ENCODE data around the gene TOM1. TPM values are rescaled to one million over a fixed set of nuclear protein-coding genes. Genes with fewer than 3 reads are reported as not detected.

TOM1 gene
- total RNA-seq, 4 donors from 2014 or later = 22.3 to 40.3 (median 34.1) TPM

DNA sequence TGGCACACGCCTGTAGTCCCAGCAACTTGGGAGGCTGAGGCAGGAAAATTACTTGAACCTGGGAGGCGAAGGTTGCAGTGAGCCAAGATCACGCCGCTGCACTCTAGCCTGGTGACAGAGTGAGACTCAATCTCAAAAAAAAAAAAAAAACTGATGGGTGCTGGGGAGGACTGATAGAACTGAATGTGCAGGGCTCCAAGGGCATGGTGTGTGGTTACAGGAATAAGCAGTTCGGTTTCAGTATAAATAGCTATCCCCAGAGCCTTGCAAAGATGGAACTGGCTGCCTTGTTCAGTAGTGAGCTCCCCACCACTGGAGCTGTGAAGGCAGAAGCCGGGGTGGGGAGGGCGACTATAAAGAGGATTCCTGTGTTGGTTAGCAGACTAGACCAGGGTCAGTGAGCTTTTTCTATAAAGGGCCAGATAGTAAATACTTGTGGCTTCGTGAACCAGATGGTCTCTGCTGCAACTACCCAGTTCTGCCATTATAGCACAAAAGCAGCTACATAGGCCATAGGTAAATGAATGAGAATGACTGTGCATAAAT lies 5.9 kb downstream of the TOM1 start:
- no peak for TF ChIP-seq POLR2A (IDR thresholded peaks at IDR 0.05)
- TF ChIP-seq EP300 (IDR thresholded peaks at IDR 0.05) = no peak
- TF ChIP-seq, protein P1, sequence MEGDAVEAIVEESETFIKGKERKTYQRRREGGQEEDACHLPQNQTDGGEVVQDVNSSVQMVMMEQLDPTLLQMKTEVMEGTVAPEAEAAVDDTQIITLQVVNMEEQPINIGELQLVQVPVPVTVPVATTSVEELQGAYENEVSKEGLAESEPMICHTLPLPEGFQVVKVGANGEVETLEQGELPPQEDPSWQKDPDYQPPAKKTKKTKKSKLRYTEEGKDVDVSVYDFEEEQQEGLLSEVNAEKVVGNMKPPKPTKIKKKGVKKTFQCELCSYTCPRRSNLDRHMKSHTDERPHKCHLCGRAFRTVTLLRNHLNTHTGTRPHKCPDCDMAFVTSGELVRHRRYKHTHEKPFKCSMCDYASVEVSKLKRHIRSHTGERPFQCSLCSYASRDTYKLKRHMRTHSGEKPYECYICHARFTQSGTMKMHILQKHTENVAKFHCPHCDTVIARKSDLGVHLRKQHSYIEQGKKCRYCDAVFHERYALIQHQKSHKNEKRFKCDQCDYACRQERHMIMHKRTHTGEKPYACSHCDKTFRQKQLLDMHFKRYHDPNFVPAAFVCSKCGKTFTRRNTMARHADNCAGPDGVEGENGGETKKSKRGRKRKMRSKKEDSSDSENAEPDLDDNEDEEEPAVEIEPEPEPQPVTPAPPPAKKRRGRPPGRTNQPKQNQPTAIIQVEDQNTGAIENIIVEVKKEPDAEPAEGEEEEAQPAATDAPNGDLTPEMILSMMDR (IDR thresholded peaks at IDR 0.05) = no peak
- TF ChIP-seq POLR2AphosphoS5 (IDR thresholded peaks at IDR 0.05) = no peak
- peaks cover 0 to 5% of the 10 kb centered on the region in 2 donors for H3K36me3 ChIP-seq
- no peaks in the 10 kb centered on the region for H3K9me3 ChIP-seq
- H3K27ac ChIP-seq = no peak overlapping the region
- no peak overlapping the region for H3K4me3 ChIP-seq
- 81% methylated on average over 8 of the region's 8 CpGs; no CpG with 5 or more reads in 1 of the 2 donors for WGBS, 2 donors (ENCODE audit: low coverage in 1 of 2)
- H3K4me1 ChIP-seq = peaks cover 0 to 39% (median 8%) of the 10 kb centered on the region in 3 donors
- H3K27me3 ChIP-seq = no peaks in the 10 kb centered on the region
- no peak for ATAC-seq

DNA sequence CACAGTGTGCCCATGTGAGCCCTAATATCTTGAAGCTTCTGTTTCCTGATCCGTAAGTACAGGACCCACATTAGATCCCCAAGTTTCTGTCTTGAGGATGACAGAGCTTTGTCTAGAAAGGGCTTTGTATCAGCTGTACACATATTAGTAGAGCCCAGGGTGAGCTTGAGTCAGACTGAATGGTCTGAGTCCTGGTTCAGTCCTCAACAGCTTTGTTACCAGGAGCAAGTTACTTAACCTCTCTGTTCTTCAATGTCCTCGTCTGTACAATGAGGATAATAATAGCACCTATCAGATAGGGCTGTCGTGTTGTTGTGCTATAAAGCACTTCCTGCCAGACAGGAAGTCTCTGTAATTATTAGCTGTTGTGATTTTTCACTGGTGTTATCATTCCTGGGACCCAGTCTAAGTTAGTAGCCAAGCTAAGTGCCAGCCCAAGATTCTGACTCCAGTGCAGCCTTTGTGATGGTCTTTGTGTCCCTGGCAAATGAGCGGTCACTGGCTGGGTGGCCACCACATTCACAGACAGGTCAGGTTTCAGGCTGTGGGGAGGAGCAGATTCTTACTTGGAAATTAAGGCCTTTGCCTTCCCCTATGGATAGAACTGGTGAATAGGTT lies 6.8 kb downstream of the TOM1 start:
- Histone ChIP-seq H3K27me3 (no peaks in the 10 kb centered on the region), H3K9me3 (no peaks in the 10 kb centered on the region), H3K36me3 (peaks cover 0 to 5% of the 10 kb centered on the region in 2 donors), H3K4me3 (no peak overlapping the region), H3K27ac (no peak overlapping the region), H3K4me1 (peaks cover 0 to 30% (median 2%) of the 10 kb centered on the region in 3 donors)
- WGBS, 2 donors (ENCODE audit: low coverage in 1 of 2) = 20 to 25% methylated on average over 2 to 3 of the region's 4 CpGs
- TF ChIP-seq POLR2A (IDR thresholded peaks at IDR 0.05) (no peak), EP300 (IDR thresholded peaks at IDR 0.05) (no peak), POLR2AphosphoS5 (IDR thresholded peaks at IDR 0.05) (no peak)
- TF ChIP-seq, protein P1 (IDR thresholded peaks at IDR 0.05) = no peak
- ATAC-seq = no peak

DNA sequence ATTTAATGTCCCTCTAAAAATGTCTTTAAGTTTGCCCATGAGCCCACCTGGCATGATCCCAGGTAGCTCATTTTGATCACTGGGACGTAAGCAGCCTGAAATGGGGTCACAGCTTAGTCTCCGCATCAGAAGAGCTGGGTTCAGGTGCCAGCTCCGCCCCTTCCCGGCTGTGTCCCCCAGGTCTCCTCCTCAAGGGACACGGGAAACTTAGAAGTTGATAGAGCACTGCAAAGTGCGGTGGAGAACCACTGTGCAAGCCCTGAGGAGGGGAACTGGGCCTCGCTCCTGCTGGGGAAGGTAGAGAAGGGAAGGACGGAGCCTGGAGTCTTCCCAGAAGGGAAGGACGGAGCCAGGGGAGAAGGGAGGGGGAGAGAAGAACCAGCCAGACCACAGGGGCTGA lies 7.7 kb downstream of the TOM1 start:
- no peak for ATAC-seq
- TF ChIP-seq POLR2A (IDR thresholded peaks at IDR 0.05) (no peak), POLR2AphosphoS5 (IDR thresholded peaks at IDR 0.05) (no peak), EP300 (IDR thresholded peaks at IDR 0.05) (no peak)
- TF ChIP-seq, protein P1 (IDR thresholded peaks at IDR 0.05) = no peak
- WGBS, 2 donors (ENCODE audit: low coverage in 1 of 2) = 73 to 90% methylated on average over 5 to 7 of the region's 9 CpGs
- Histone ChIP-seq H3K9me3 (no peaks in the 10 kb centered on the region), H3K4me3 (no peak overlapping the region), H3K4me1 (peaks cover 0 to 30% (median 3%) of the 10 kb centered on the region in 3 donors), H3K36me3 (peaks cover 0 to 5% of the 10 kb centered on the region in 2 donors), H3K27me3 (no peaks in the 10 kb centered on the region), H3K27ac (no peak overlapping the region)

DNA sequence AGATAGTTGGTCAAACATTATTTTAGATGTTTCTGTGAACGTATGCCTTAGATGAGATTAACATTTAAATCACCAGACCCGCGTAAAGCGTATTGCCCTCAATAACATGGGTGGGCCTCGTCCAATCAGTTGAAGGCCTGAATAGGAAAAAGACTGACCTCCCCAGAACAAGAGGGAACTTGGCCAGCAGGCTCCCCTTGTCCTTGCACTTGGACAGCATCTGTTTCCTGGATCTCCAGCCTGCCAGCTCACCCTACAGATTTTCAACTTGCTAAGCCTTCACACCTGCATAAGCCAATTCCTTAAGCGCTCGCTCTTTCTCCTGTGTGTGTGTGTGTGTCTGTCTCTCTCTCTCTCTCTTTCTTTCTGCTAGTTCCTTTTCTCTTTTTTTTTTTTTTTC lies 8.2 kb downstream of the TOM1 start:
- H3K36me3 ChIP-seq = peaks cover 0 to 5% of the 10 kb centered on the region in 2 donors
- TF ChIP-seq POLR2AphosphoS5 (IDR thresholded peaks at IDR 0.05) (no peak), POLR2A (IDR thresholded peaks at IDR 0.05) (no peak)
- TF ChIP-seq, protein P1 (IDR thresholded peaks at IDR 0.05) = no peak
- 89 to 93% methylated on average over 6 to 7 of the region's 7 CpGs for WGBS, 2 donors (ENCODE audit: low coverage in 1 of 2)
- no peak for ATAC-seq
- no peaks in the 10 kb centered on the region for H3K27me3 ChIP-seq
- no peak overlapping the region for H3K4me3 ChIP-seq
- H3K4me1 ChIP-seq = peaks cover 0 to 35% (median 7%) of the 10 kb centered on the region in 3 donors
- no peak overlapping the region for H3K27ac ChIP-seq
- H3K9me3 ChIP-seq = no peaks in the 10 kb centered on the region

DNA sequence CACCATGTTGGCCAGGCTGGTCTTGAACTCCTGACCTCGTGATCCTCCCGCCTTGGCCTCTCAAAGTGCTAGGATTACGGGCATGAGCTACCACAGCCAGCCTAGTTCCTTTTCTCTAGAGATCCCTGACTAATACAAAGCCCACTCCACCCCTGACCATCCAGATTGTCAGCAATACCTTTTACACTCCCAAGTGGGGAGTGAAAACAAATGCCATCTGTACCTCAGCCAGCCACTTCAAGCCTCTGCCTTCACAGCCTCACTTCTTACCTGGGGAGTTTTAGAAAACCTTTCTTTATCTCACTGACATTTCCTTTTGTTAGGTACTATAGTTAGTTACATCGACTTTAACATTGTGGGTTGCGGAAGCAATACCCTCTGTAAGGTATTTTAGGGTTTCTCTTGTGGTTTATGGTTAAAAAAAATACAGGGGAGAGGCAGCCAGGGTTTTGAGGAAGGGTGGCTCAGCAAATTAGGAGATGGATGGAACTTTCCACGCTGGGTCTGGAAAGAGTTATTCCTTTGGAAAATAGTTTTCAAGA lies 8.9 kb downstream of the TOM1 start:
- H3K36me3 ChIP-seq = peaks cover 0 to 5% of the 10 kb centered on the region in 2 donors
- H3K27me3 ChIP-seq = no peaks in the 10 kb centered on the region
- no peak overlapping the region for H3K4me3 ChIP-seq
- peaks cover 0 to 42% (median 13%) of the 10 kb centered on the region in 3 donors for H3K4me1 ChIP-seq
- no peak for ATAC-seq
- TF ChIP-seq, protein P1 (IDR thresholded peaks at IDR 0.05) = no peak
- TF ChIP-seq EP300 (IDR thresholded peaks at IDR 0.05) (no peak), POLR2AphosphoS5 (IDR thresholded peaks at IDR 0.05) (no peak), POLR2A (IDR thresholded peaks at IDR 0.05) (no peak)
- 71 to 93% methylated on average over 2 to 6 of the region's 6 CpGs for WGBS, 2 donors (ENCODE audit: low coverage in 1 of 2)
- H3K27ac ChIP-seq = no peak overlapping the region
- no peaks in the 10 kb centered on the region for H3K9me3 ChIP-seq

Data from gastroesophageal sphincter (tissue), 4 donors.